Ascending aorta (tissue), 2 donors: ENCODE data around the gene SYT11. TPM values are rescaled to one million over a fixed set of nuclear protein-coding genes. Genes with fewer than 3 reads are reported as not detected.

Experiments used
- DNase-seq, 2 donors: peaks; one replicate each; pipeline ENCODE4 v3.0.0-alpha.2; 2019; ENCODE audit warnings: low spot score in 2 of 2
- H3K27ac ChIP-seq, 2 donors: fragments of 200-600 bp; sonication (generic); one replicate each; pipeline ENCODE4 v1.5.1; 2016 to 2017; ENCODE audit warnings: mild to moderate bottlenecking in 1 of 2
- H3K27me3 ChIP-seq: fragments of 200-600 bp; sonication (generic); one replicate; pipeline ENCODE4 v1.5.1; 2017
- H3K36me3 ChIP-seq, 2 donors: fragments of 200-600 bp; sonication (generic); one replicate each; pipeline ENCODE4 v1.5.1; 2016
- H3K4me1 ChIP-seq, 2 donors: fragments of 200-600 bp; sonication (generic); one replicate each; pipeline ENCODE4 v1.5.1; 2016 to 2017; ENCODE audit warnings: mild to moderate bottlenecking in 1 of 2
- H3K4me3 ChIP-seq, 2 donors: fragments of 200-600 bp; sonication (generic); one replicate each; pipeline ENCODE4 v1.5.1; 2016 to 2017; ENCODE audit warnings: mild to moderate bottlenecking in 1 of 2
- H3K9me3 ChIP-seq, 2 donors: fragments of 200-600 bp; sonication (generic); one replicate each; pipeline ENCODE4 v1.5.1; 2016
- CTCF ChIP-seq, 3 experiments: fragments of 200-600 bp in 2 of 3; fragments of 450-650 bp in 1 of 3; sonication (generic) in 2 of 3; IDR thresholded peaks; one replicate each; pipeline ENCODE4 v1.5.1; 2016 to 2019; ENCODE audit warnings: antibody characterized with exemption in 3 of 3, mild to moderate bottlenecking in 1 of 3, moderate library complexity in 1 of 3
- intact Hi-C: fragments of 100-400 bp; cut with DNase I; formaldehyde crosslinking; loops from one replicate; pipeline ENCODE4 v1.15.1; 2023
- total RNA-seq: library from RNA; depleted of rRNA; stranded (reverse); fragments of >200 nt; gene quantifications from one replicate; pipeline ENCODE4 v1.1.0, GENCODE V29; 2016

SYT11 gene
- total RNA-seq, 1 donor from 2014 or later = 17.7 TPM

GRCh38 chr1:155867766-155868165 lies 8.4 kb downstream of the SYT11 start:
- TF ChIP-seq CTCF (IDR thresholded peaks at IDR 0.05) = no peak
- no peak for DNase-seq
- Histone ChIP-seq H3K9me3 (no peaks in the 10 kb centered on the region), H3K4me1 (peaks cover 2 to 12% of the 10 kb centered on the region in 2 donors), H3K27me3 (no peaks in the 10 kb centered on the region), H3K36me3 (peaks cover 12 to 40% of the 10 kb centered on the region in 2 donors), H3K4me3 (no peak overlapping the region), H3K27ac (no peak overlapping the region)
- intact Hi-C loops = no loop called here

DNA sequence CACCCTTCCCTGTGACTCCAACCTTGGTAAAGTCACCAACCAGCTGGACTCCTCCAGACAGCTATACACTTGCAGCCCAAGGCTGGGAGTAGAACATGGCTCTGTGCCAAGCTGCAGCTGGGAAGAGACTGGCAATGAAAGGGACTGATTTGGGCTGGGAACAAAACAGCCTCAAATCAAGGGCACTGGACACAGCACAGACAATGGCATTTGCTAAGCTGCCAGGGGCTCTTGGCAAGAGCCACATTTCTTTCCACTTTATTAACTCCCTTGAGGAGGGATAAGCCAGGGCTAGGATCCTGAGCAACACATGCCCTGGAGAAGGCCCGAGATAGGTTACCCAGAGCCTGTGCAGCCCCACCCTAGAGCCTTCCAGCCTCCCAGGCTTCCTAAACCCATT lies 12.0 kb downstream of the SYT11 start:
- DNase-seq = no peak
- no peaks in the 10 kb centered on the region for H3K27me3 ChIP-seq

GRCh38 chr1:155872527-155872926 lies 13.2 kb downstream of the SYT11 start:
- intact Hi-C loops = no loop called here
- Histone ChIP-seq H3K27me3 (no peaks in the 10 kb centered on the region), H3K4me3 (no peak overlapping the region), H3K27ac (no peak overlapping the region), H3K4me1 (peaks cover 2 to 12% of the 10 kb centered on the region in 2 donors), H3K36me3 (peaks cover 12 to 43% of the 10 kb centered on the region in 2 donors), H3K9me3 (no peaks in the 10 kb centered on the region)
- DNase-seq = no peak
- no peak for TF ChIP-seq CTCF (IDR thresholded peaks at IDR 0.05)

More for the DNA sequence above, 12.0 kb downstream of the SYT11 start:
- TF ChIP-seq CTCF (IDR thresholded peaks at IDR 0.05) = no peak
- Histone ChIP-seq H3K36me3 (peaks cover 12 to 39% of the 10 kb centered on the region in 2 donors), H3K4me1 (peaks cover 2 to 12% of the 10 kb centered on the region in 2 donors), H3K4me3 (no peak overlapping the region), H3K27ac (peak overlapping the region; percentile 21 to 31), H3K9me3 (no peaks in the 10 kb centered on the region)
- intact Hi-C loops = no loop called here

- Histone ChIP-seq H3K27ac (no peak overlapping the region), H3K4me3 (no peak overlapping the region), H3K4me1 (peaks cover 2 to 12% of the 10 kb centered on the region in 2 donors), H3K36me3 (peaks cover 8 to 36% of the 10 kb centered on the region in 2 donors), H3K9me3 (no peaks in the 10 kb centered on the region), H3K27me3 (no peaks in the 10 kb centered on the region)
- intact Hi-C loops = no loop called here
- TF ChIP-seq CTCF (IDR thresholded peaks at IDR 0.05) = no peak
- DNase-seq = no peak
Observed at GRCh38 chr1:155873860-155874259, 14.5 kb downstream of the SYT11 start.

DNA sequence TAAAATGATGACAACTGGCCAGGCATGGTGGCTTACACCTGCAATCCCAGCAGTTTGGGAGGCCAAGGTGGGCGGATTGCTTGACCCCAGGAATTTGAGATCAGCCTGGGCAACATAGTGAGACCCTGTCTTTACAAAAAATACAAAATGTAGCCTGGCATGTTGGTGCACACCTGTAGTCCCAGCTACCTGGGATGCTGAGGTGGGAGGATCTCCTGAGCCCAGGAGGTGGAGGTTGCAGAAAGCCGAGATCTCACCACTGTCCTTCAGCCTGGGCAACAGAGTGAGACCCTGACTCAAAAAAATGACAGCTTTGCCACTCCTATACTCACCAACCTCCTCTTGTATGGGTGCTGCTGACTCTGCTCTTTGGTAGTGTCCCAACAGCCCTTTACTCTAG lies 18.6 kb downstream of the SYT11 start:
- Histone ChIP-seq H3K27me3 (no peaks in the 10 kb centered on the region), H3K4me3 (no peak overlapping the region), H3K4me1 (no peaks in the 10 kb centered on the region), H3K36me3 (peaks cover 29 to 53% of the 10 kb centered on the region in 2 donors), H3K9me3 (no peaks in the 10 kb centered on the region), H3K27ac (no peak overlapping the region)
- no peak for TF ChIP-seq CTCF (IDR thresholded peaks at IDR 0.05)
- no peak for DNase-seq
- intact Hi-C loops = no loop called here

DNA sequence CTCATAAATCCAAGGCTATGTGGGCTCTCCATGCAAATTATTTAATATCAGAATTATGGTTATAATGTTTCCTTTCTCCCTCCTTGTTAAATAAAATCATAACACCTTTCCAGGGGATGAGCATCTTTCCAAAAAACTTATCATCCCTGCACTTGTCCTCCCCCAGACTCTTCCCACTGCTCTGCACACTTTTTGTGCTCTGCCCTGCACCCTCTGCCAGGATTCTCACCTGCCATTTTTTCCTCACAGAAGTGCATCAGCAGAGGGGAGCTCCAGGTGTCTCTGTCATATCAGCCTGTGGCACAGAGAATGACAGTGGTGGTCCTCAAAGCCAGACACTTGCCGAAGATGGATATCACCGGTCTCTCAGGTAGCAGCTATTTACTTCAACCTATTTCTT lies 20.9 kb downstream of the SYT11 start:
- Histone ChIP-seq H3K27me3 (no peaks in the 10 kb centered on the region), H3K4me1 (no peaks in the 10 kb centered on the region), H3K9me3 (no peaks in the 10 kb centered on the region), H3K4me3 (no peak overlapping the region), H3K27ac (no peak overlapping the region), H3K36me3 (peaks cover 32 to 63% of the 10 kb centered on the region in 2 donors)
- intact Hi-C loops = no loop called here
- DNase-seq = no peak
- no peak for TF ChIP-seq CTCF (IDR thresholded peaks at IDR 0.05)
